Activated CD4-positive, alpha-beta T cell treated with anti-CD3 and anti-CD28 coated beads for 24 hours (primary cell): ENCODE results near the gene IRF2.

ENCODE experiments used
- DNase-seq, 2 donors: peaks; one replicate each; pipeline ENCODE4 v3.0.0-alpha.2; 2020; ENCODE audit warnings: low read depth in 2 of 2

Gene IRF2

DNA sequence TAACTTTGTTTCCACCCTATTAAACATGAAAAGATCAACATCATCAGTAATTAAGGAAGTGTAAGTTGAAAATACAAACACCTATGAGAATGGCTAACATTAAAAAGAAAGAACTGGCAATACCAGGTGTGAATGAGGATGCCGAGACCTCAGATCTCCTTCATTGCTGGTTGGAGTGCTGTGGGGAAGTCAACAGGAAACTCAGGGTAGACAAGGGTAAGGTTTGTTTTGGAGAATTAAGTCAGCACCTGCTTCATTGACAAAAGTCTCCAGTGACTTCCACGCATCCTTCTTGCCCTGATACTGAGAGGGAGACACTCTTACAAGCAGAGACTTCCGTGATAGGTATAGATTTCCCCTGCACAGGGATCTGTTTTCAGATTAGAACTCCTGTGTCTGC, 106.1 kb downstream of the IRF2 start:
- DNase-seq = no peak

DNA sequence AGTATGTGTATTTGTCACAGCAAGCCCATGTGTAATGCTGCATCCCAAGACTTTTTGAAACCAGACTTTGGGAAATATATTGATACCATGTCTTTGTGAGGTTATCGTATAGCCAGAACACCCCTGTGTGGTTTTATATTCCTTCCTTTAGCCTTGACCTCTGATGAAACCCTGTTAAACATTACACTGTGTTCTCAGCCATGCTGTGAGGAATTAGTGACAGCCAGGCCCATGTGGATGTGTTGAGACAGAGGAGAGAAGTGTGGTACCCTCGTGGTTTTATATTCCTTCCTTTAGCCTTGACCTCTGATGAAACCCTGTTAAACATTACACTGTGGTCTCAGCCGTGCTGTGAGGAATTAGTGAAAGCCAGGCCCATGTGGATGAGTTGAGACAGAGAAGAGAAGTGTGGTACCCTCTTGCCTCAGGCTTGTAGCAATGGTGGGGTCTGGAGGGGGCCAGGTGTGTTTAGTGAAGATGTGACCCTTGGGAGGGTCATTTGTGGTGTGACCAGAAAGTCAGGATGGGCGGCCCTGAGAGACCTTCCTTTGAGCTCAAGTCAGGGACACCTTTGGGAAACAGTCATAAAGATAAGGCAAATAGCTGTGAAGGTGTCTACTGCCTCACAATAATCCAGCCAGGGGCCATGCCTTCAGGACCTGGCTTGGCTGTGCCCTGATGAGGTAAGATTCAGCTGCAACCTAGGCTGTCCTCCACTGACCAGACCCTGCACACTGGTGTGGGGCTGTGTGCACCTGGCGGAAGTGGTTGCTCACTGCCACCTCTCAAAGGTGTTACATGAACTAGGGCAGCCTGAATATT, 110.0 kb downstream of the IRF2 start:
- no peak for DNase-seq

DNA sequence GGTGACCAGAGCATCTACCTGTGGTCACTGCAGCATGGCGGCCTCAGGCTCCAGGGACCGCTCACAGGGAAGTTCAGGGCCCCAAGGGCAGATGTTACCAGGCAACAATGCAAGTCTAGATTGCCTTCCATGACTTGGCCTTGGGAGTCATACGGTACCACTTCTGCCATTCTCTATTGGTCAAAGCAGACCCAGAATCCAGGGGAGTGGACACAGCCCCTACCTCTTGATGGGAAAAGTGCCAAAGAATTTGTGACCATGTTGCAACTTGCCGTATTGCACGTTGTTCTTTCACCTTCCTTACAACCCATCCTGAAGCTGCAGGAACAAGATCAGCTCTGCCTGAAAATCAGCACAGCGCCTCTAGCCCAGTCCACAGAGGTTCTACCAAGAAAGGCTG, 111.1 kb downstream of the IRF2 start:
- DNase-seq = no peak

GRCh38 chr4:184362396-184362795, 112.0 kb downstream of the IRF2 start:
- DNase-seq = no peak

DNA sequence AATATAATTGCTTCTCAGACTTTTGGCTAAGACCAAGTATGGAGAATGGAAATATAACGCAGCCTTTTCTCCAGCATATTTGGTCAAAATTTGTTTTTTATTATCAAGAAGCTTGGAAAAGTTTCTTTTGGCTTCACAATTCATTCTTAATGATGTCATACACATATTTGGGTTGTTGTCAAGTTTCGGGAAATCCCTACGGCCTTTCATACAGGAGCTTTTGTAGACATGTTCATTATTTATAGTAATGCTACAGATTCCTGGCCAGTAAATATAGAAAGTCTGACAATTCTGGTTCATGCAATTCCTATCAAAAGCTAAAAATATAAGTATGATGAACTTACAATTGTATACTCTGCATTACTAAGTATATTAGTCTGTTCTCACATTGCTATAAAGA, 112.9 kb downstream of the IRF2 start:
- DNase-seq = no peak

- no peak for DNase-seq
Observed at GRCh38 chr4:184359888-184360287, 114.5 kb downstream of the IRF2 start.

DNA sequence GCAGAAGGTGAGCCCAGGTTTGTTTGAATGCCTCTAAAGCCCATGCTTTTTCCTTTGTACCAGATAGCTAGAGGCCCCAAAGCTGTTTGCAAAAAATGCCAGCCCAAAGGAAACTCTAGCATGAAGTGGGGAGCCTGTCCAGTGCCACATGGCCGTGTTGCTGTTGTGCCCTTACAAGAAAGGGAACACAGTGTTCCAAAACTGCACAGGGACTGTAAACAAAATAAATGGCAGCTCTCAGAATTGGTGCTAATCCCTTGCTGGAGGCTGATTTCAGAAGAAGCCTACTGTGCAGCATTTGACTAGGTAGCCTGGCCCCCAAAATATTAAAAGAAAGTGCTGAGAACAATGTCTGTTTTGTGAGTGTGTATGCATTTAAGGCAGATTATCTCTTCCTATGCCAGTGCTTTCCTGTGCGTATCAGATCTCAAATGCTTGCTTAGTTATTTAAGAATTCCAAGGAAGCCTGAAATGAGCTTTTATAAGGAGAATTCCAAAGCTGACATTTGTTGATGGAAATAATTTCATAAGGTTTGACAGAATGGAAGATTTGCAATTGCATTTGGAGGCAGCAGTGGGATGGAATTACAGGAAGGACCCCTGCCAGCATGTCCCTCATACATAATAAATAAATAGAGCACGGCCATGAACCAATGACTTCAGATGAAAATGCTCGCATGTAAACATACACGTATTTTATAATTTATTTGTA, 115.7 kb downstream of the IRF2 start:
- DNase-seq = no peak

- no peak for DNase-seq
Observed at GRCh38 chr4:184357772-184358171, 116.6 kb downstream of the IRF2 start.

GRCh38 chr4:184357165-184357564, 117.2 kb downstream of the IRF2 start:
- DNase-seq = no peak

DNA sequence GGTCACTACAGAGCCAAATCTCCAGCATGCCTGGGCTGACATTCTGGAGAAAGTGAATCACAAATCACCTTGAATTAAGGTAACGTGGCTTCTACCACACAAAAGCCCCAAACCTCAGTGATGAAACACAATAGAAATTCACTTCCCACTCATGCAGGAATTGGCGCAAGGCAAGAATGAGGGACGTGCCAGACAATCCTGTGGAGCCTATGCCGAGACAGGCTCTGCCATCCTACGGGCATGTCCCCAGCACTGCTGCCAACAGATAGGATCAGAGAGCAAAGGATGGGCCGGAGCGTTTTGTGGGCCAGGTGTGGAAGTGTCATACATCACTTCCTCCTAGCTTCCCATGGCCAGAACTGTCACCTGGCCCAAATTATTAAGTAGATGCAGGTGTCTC, 118.0 kb downstream of the IRF2 start:
- no peak for DNase-seq

GRCh38 chr4:184355857-184356256, 118.5 kb downstream of the IRF2 start:
- DNase-seq = no peak

DNA sequence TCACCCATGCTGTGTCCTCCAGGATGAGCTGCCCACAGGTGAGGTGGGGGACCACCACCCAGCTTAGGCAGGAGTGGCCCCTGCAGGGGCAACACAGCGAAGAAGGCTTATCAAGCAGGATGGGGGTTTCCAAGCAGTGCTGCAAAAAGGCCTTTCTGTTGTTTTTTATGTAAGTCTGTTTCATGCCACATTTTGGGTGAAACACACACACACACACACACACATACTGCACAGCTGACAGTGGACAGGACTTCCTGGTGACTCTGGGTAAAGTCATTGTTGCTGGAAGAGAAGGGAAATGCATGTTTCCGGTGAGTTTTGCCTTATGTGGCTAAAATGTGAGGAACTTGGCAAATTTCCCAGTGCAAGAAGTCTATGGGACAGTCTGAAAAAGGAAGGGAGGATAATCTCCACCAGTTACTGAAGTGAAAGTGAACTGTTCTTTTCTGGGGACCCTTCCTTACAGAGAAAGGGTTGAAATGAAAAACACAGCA, 119.2 kb downstream of the IRF2 start:
- DNase-seq = no peak

- DNase-seq = no peak
Observed at GRCh38 chr4:184352891-184353290, 121.5 kb downstream of the IRF2 start.

DNA sequence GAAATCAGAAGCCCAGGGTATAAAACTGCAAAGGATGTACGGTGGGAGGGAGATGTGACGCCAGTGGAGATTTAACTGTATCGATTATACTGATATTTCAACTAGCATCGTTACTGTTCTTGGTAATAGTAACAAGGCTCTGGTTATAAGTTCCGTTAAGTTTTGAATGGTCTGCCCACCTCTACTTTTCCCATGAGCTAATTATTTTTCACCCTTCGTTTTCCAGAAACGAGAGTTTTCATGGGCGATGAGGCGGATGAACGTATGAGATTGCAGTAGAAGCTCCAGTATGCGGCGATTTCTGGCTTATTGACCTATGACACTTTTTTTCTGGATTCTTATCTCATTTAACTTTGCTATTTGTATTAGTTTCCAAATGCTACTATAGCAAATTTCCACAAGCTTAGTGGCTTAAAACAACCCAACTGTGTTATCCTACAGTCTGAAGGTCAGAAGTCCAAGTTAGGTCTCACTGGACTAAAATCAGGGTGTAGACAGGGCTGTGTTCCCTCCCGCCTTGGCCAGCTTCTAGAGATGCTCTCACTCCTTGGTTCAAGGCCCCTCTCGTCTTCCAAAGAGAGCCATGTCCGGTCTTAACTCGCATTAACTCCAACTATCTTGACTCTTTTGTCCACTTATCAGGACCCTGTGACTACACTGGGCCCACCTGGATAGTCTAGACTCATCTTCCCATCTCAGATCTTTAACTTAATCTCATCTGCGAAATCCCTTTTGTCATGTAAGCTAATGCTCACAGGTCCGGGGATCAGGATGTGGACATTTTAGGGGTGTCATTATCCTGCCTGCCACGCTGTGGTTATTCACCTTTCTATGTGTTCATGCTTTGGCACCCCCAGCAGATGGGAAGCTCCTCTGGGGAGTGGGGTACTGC, 122.5 kb downstream of the IRF2 start:
- no peak for DNase-seq

DNA sequence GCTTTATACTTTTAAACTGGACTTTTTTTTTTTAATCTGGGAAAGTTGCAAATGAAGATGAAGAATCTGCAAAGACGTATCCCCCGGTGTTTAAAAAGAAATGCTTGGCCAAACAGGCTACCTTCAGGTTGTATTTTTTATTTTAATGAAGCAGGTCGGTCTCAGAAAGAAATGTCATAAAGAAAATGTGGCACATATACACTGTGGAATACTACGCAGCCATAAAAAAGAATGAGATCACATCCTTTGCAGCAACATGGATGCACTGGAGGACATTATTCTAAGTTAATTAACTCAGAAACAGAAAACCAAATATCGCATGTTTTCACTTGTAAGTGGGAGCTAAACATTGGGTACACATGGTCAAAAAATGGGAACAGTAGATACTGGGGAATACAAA, 123.4 kb downstream of the IRF2 start:
- no peak for DNase-seq

- no peak for DNase-seq
Observed at GRCh38 chr4:184350213-184350817, 124.0 kb downstream of the IRF2 start.

DNA sequence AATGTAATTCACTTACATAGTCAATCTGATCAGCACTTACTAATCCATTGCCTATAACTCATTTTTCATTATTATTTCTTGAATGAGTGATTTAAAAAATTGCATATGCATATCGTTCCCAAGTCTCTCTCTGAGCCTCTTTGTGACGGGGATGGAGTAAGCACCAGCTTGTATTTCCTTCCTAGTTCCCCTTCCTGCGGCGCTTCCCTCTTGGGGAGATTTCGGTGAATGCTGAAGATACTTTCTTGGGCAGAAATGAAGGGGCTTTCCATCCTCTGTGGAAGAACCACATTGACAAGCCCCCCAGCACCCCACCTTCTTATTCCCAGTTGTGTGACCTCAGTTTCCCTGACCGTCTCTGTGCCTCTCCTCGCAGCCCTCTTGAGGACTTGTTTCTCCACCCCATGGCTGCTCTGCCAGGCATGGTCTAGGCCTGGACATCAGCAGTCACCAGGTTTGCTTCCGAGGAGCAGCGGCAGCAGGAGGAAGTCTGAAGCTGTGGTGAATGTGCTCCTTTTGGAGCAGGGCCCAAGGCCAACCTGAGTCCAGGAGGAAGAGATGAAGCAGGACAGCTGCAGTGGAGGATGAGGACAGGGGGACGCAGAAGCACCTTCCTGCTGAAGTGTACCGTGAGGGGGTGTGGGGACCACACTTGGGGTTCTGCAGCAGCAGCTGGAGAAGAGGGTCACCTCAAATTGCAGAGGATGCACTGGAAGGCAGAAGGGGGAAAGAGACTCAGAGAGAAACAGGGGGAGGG, 124.9 kb downstream of the IRF2 start:
- DNase-seq = no peak

DNA sequence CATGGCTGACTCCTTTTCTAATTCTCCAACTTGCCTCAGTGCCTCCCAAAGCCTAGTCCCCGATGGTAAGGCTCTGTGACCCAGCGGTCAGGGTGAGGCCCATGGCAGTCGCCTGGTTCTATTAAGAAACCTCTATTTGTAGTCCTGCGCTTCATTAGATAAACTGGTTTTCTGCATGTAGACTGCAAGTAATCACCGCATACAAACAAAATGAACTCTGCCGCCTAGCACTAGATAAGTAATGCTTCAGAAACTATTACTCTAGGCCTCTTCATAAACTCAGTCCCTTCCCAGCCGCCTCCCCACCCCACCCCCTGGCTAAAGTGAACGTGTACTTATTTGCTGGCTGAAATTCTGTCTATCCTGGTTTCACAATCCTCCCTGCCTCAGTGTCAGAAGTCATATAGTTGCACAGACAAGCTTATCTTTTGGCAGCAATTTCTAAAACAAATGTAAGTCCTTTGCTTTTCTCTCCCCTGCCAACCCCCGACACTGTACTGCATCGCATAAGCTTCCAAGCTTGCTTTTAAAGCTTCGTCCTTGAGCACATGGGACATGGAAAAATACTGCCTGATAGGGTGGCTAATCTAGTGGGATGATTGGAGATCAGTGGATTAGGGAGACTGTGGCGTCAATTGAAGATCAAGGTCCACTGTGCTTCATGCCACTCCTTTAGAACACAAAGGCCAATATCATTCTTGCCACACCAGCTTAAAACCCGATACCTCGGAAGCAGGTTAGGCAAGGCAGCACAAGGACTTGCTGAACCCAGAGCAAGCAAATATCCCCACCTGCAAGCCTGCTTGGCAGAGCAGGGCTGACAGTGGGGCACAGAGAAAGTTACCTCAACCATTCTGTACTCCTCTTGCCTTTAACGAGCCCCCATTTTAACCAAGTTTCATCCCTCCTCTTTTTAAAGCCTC, 125.8 kb downstream of the IRF2 start:
- no peak for DNase-seq

GRCh38 chr4:184347251-184348239, 126.8 kb downstream of the IRF2 start:
- DNase-seq = no peak
